ENCODE data around the gene FZD8. TPM values are rescaled to one million over a fixed set of nuclear protein-coding genes. Genes with fewer than 3 reads are reported as not detected.

FZD8 gene
- total and polyA plus RNA-seq, 9 donors: 23.1 to 43.6 (median 38.7) TPM

DNA sequence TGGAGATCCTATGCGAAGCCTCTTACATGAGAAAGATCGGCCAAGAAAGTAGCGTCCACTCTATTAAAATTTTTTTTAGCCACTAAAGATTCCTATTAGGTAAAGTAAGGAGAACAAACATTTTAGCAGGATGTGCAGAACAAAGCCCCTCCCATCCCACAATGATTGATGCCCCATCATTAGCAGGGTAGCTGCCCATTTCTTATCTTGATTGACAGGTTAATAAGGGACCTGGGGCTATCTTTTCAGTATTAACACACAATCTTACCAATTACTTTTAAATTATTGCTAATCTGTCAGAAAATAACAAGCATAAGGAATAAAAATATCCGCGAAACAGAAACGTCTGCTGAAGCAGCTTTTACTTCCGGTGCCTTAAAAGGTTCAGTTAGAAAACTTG, 5.1 kb downstream of the FZD8 start:
- 17% methylated on average over 1 of the region's 7 CpGs for WGBS (ENCODE audit: insufficient coverage)
- DNase-seq: peak; percentile 22
- peaks cover 16% of the 10 kb centered on the region for H3K4me1 ChIP-seq (ENCODE audit: control insufficient read depth, insufficient read depth, low read length)
- H3K27me3 ChIP-seq (ENCODE audit: control insufficient read depth, insufficient read depth, low read length): peaks cover 2% of the 10 kb centered on the region
- peak overlapping the region; percentile 34 for H3K4me3 ChIP-seq (ENCODE audit: low read length)
- no peak overlapping the region for H3K27ac ChIP-seq (ENCODE audit: low read length)
- no peaks in the 10 kb centered on the region for H3K9me3 ChIP-seq (replicated peaks; ENCODE audit: control insufficient read depth, low read depth, low read length)
- H3K36me3 ChIP-seq (ENCODE audit: control insufficient read depth, insufficient read depth, low read length): peaks cover 14% of the 10 kb centered on the region

DNA sequence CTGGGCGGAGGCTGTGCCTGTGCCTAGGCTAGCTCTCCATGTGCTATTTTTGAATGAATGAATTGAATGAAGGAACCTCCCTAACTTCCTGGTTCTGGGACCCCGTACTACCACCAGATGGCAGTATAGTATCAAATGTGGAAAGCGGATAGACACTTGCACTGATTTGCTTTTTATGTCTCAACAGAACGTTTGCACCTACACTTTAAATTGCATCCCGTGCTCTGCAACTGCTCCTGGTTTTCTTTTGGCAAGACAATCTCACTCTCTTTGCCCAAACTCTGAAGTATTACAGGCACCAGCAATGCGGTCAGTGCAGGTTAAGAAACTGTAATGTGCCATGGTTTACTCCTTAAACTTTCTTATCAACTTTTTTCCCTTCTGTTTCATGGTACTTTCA, 6.5 kb downstream of the FZD8 start:
- H3K4me3 ChIP-seq (ENCODE audit: low read length): no peak overlapping the region
- H3K27ac ChIP-seq (ENCODE audit: low read length): no peak overlapping the region
- H3K9me3 ChIP-seq (replicated peaks; ENCODE audit: control insufficient read depth, low read depth, low read length): no peaks in the 10 kb centered on the region
- DNase-seq: peak; percentile 88
- H3K4me1 ChIP-seq (ENCODE audit: control insufficient read depth, insufficient read depth, low read length): peaks cover 16% of the 10 kb centered on the region
- H3K36me3 ChIP-seq (ENCODE audit: control insufficient read depth, insufficient read depth, low read length): peaks cover 14% of the 10 kb centered on the region
- peaks cover 2% of the 10 kb centered on the region for H3K27me3 ChIP-seq (ENCODE audit: control insufficient read depth, insufficient read depth, low read length)
- 0% methylated on average over 2 of the region's 6 CpGs for WGBS (ENCODE audit: insufficient coverage)

DNA sequence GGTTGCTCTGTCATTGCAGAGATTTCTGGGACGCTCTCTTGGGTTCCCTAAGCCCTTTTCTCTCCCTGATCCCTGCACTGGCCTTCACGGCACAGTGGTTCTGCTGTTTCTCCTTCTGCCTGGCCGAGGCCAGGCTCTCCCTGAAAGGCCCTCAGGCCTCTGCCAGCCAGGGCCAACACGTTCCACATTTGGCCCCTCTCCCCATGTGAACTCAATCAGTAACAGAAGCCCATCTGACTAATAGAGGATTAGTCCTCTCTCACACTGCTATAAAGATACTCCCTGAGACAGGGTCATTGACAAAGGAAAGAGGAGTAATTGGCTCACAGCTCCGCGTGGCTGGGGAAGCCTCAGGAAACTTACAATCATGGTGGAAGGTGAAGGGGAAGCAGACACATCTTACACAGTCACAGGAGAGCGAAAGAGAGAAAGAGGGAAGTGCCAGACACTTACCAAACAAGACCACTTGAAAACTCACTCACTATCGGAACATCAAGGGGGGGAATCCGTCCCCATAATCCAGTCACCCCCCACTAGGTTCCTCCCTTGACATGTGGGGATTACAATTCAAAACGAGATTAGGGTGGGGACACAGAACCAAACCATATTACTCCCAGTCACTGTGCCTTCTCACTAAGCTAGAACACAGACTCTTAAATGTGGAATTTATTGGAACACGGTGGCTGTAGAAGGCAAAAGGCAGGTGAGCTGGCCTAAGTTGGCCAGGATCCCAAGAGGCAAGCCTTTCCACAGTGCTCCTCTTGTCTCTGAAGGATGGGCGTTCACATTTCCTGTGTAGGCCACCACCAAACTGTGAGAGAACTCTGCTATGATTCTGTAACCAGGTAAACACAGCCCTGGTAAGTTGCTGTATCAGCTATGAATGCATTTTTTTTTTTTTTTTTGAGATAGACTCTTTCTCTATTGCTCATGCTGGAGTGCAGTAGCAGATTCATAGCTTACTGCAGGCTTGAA, 8.8 kb downstream of the FZD8 start:
- Histone ChIP-seq H3K27me3 (ENCODE audit: control insufficient read depth, insufficient read depth, low read length) (no peaks in the 10 kb centered on the region), H3K27ac (ENCODE audit: low read length) (no peak overlapping the region), H3K4me1 (ENCODE audit: control insufficient read depth, insufficient read depth, low read length) (peaks cover 6% of the 10 kb centered on the region), H3K36me3 (ENCODE audit: control insufficient read depth, insufficient read depth, low read length) (peaks cover 8% of the 10 kb centered on the region), H3K9me3 (replicated peaks; ENCODE audit: control insufficient read depth, low read depth, low read length) (no peaks in the 10 kb centered on the region), H3K4me3 (ENCODE audit: low read length) (no peak overlapping the region)
- 38% methylated on average over 4 of the region's 12 CpGs for WGBS (ENCODE audit: insufficient coverage)
- peak; percentile 23 for DNase-seq

DNA sequence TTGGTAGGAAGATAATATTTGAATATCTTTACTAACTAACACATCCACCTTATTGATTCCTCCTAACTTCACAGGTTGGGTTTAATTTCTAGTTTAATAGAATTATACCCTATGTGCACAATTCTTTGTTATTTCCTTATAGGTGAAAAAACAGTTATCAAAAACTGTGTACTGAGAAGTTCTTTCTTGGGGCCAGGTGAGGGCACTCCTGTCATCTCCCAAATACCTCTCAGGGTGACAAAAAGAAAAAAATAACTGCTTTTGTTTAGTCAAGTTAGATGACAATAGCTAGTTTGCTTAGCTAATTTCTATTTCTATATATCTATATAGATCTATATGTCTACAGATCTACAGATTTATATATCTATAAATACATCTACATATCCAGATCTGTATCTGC, 10.1 kb downstream of the FZD8 start:
- Histone ChIP-seq H3K9me3 (replicated peaks; ENCODE audit: control insufficient read depth, low read depth, low read length) (no peaks in the 10 kb centered on the region), H3K27me3 (ENCODE audit: control insufficient read depth, insufficient read depth, low read length) (no peaks in the 10 kb centered on the region), H3K4me3 (ENCODE audit: low read length) (no peak overlapping the region), H3K27ac (ENCODE audit: low read length) (no peak overlapping the region), H3K4me1 (ENCODE audit: control insufficient read depth, insufficient read depth, low read length) (peaks cover 2% of the 10 kb centered on the region), H3K36me3 (ENCODE audit: control insufficient read depth, insufficient read depth, low read length) (no peaks in the 10 kb centered on the region)
- DNase-seq: no peak

DNA sequence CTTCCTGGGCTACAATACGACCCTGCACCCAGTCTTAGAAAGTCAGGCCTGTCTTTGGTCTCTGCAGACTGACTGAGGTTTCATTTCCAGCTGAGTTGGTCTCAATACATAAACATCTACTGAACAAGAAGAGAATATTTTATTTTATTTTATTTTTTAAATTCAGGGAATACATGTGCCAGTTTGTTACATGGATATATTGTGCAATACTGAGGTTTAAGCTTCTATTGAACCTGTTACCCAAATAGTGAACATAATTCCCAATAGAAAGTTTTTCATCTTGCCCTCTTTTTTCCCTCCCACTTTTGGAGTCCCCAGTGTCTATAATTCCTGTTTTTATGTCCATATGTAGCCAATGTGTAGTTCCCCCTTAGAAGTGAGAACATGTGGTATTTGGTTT, 10.7 kb downstream of the FZD8 start:
- no peak for DNase-seq
- H3K36me3 ChIP-seq (ENCODE audit: control insufficient read depth, insufficient read depth, low read length): no peaks in the 10 kb centered on the region
- peaks cover 2% of the 10 kb centered on the region for H3K4me1 ChIP-seq (ENCODE audit: control insufficient read depth, insufficient read depth, low read length)
- no CpG with 5 or more reads among the region's 1 CpG for WGBS (ENCODE audit: insufficient coverage)
- H3K4me3 ChIP-seq (ENCODE audit: low read length): no peak overlapping the region
- no peak overlapping the region for H3K27ac ChIP-seq (ENCODE audit: low read length)
- H3K9me3 ChIP-seq (replicated peaks; ENCODE audit: control insufficient read depth, low read depth, low read length): no peaks in the 10 kb centered on the region
- H3K27me3 ChIP-seq (ENCODE audit: control insufficient read depth, insufficient read depth, low read length): no peaks in the 10 kb centered on the region

DNA sequence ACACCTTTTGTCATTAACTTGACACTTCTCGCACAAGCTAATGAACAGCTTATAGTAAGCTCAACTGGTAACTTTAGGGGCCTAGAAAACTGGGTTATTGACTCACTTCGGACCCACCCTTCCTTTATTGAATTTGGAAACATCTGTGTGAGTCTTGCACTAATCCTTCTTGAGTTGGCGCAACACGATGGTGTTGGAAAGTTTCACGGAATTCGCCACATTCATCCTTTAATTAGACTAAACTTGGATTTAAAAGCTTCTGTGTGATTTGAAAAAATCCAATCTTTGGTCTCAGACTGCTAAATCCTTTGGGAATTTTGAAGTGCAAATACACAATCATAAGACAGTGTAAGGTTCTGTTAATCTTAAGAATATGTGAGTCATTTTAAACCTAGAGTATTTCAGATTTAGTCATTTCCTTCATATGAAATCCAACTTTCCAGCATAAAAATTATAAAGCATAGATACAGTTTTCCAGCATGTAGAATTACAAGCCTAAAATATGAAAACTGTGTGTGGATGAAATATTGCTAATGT, 15.1 kb downstream of the FZD8 start:
- DNase-seq: no peak
- no peaks in the 10 kb centered on the region for H3K36me3 ChIP-seq (ENCODE audit: control insufficient read depth, insufficient read depth, low read length)
- H3K9me3 ChIP-seq (replicated peaks; ENCODE audit: control insufficient read depth, low read depth, low read length): no peaks in the 10 kb centered on the region
- no CpG with 5 or more reads among the region's 6 CpGs for WGBS (ENCODE audit: insufficient coverage)
- no peaks in the 10 kb centered on the region for H3K4me1 ChIP-seq (ENCODE audit: control insufficient read depth, insufficient read depth, low read length)
- no peak overlapping the region for H3K27ac ChIP-seq (ENCODE audit: low read length)
- H3K27me3 ChIP-seq (ENCODE audit: control insufficient read depth, insufficient read depth, low read length): no peaks in the 10 kb centered on the region
- H3K4me3 ChIP-seq (ENCODE audit: low read length): no peak overlapping the region

DNA sequence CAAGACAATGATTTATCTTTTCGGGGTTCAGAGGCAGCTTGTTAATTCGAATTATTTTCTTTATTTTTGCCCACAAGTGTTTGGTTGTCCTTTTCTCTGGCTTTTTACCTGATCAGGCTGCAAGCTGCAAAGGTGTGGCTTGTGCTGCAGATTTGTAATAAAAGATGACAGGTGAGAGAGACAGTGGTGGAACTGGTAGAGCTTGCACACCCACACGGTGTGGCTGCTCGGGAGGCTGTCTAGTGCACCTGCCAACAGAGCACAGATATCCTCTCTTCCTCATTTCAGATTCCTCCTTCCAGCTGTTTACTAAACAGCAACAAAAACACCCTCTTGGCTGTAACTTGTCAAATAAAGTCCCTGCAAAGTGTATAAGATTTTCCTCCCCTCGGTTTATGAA, 27.8 kb downstream of the FZD8 start:
- WGBS (ENCODE audit: insufficient coverage): 100% methylated on average over 1 of the region's 5 CpGs

DNA sequence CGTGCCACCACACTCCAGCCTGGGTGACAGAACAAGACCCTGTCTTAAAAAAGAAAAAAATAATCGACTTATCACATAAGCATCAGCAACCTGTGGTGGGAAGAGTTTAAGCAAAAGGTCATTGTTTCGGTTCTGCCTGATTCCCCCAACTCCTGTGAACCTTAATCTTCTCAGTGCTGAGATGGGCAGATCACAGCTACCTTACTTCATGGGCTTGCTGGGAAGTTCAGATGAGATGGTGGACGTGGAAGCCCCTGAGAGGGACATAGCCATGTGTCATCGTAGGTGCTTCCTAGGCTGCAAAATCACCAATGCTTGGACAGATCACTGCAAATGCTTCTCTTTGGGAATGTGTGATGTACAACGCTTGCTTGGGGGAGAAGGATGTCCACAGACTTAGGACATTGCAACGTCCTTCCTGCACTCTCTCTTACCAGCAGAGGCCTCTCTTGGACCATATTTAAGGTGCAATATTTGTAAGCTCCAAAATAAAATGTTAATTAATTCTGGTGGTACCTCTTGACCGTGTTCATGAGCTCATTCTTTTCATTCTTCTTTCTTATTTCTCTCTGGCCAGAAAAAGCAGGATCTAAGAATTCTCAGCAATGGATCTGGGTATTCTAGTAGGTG, 28.4 kb downstream of the FZD8 start:
- H3K27ac ChIP-seq (ENCODE audit: low read length): no peak overlapping the region
- peak; percentile 64 for DNase-seq
- H3K9me3 ChIP-seq (replicated peaks; ENCODE audit: control insufficient read depth, low read depth, low read length): no peaks in the 10 kb centered on the region
- 42% methylated on average over 2 of the region's 8 CpGs for WGBS (ENCODE audit: insufficient coverage)
- H3K4me3 ChIP-seq (ENCODE audit: low read length): no peak overlapping the region
- H3K36me3 ChIP-seq (ENCODE audit: control insufficient read depth, insufficient read depth, low read length): no peaks in the 10 kb centered on the region
- no peaks in the 10 kb centered on the region for H3K27me3 ChIP-seq (ENCODE audit: control insufficient read depth, insufficient read depth, low read length)
- H3K4me1 ChIP-seq (ENCODE audit: control insufficient read depth, insufficient read depth, low read length): peaks cover 2% of the 10 kb centered on the region

More for the DNA sequence above, 27.8 kb downstream of the FZD8 start:
- no peak for DNase-seq
- H3K4me3 ChIP-seq (ENCODE audit: low read length): no peak overlapping the region
- H3K27me3 ChIP-seq (ENCODE audit: control insufficient read depth, insufficient read depth, low read length): no peaks in the 10 kb centered on the region
- H3K9me3 ChIP-seq (replicated peaks; ENCODE audit: control insufficient read depth, low read depth, low read length): no peaks in the 10 kb centered on the region
- H3K4me1 ChIP-seq (ENCODE audit: control insufficient read depth, insufficient read depth, low read length): peaks cover 2% of the 10 kb centered on the region
- no peak overlapping the region for H3K27ac ChIP-seq (ENCODE audit: low read length)
- no peaks in the 10 kb centered on the region for H3K36me3 ChIP-seq (ENCODE audit: control insufficient read depth, insufficient read depth, low read length)

DNA sequence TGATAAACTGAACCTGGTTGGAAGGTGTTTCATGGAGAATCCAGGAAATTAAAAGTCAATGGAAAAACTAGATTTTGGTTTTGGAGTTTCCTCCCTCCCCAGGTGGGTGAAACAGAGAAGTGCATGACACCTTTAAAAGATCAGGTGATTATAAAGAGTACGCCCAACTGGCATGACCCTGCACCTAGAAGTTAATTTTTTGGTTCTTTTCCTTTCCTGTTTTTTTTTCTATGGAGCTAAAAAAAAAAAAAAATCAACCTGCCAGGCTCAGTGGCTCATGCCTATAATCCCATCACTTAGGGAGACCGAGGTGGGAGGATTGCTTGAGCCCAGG, 29.0 kb downstream of the FZD8 start:
- no peaks in the 10 kb centered on the region for H3K27me3 ChIP-seq (ENCODE audit: control insufficient read depth, insufficient read depth, low read length)
- H3K27ac ChIP-seq (ENCODE audit: low read length): no peak overlapping the region
- no CpG with 5 or more reads among the region's 2 CpGs for WGBS (ENCODE audit: insufficient coverage)
- H3K4me3 ChIP-seq (ENCODE audit: low read length): no peak overlapping the region
- DNase-seq: no peak
- no peaks in the 10 kb centered on the region for H3K36me3 ChIP-seq (ENCODE audit: control insufficient read depth, insufficient read depth, low read length)
- no peaks in the 10 kb centered on the region for H3K9me3 ChIP-seq (replicated peaks; ENCODE audit: control insufficient read depth, low read depth, low read length)
- peaks cover 6% of the 10 kb centered on the region for H3K4me1 ChIP-seq (ENCODE audit: control insufficient read depth, insufficient read depth, low read length)

DNA sequence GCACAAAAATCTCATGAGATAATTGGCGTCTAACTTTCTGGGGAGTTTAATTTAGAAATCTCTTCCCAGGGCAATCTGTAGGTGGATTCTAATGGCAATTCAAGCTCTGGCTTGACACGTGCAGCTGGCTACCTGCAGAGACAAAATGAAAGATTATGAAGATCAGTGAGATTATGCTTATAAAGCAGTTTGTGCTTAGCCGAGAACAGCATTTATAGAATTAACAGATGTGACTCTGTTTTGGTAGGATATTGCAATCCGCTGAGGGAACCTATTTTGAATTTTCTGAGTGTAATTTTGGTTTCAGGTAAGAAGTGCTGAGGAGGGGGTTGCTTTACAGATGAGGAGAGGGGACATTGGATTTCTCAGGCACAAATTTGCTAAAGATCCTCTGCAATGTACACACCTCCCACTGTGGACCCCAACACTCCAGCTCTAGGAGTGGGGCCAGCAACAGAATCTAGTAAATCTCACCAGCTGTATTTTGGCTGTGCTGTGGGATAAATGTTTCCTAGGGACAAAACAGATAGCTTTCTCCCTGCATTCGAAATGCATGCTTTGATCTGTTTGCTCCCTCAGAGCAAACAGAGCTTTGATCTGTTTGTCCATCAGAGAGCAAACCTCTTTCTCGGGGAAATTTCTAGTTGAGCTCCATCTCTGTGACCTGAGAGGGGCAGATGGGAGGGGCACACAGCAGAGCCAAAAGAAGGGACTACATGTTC, 29.6 kb downstream of the FZD8 start:
- no peak overlapping the region for H3K4me3 ChIP-seq (ENCODE audit: low read length)
- no peak overlapping the region for H3K27ac ChIP-seq (ENCODE audit: low read length)
- peaks cover 10% of the 10 kb centered on the region for H3K4me1 ChIP-seq (ENCODE audit: control insufficient read depth, insufficient read depth, low read length)
- H3K36me3 ChIP-seq (ENCODE audit: control insufficient read depth, insufficient read depth, low read length): no peaks in the 10 kb centered on the region
- H3K27me3 ChIP-seq (ENCODE audit: control insufficient read depth, insufficient read depth, low read length): peaks cover 3% of the 10 kb centered on the region
- no peak for DNase-seq
- 14% methylated on average over 5 of the region's 6 CpGs for WGBS (ENCODE audit: insufficient coverage)
- H3K9me3 ChIP-seq (replicated peaks; ENCODE audit: control insufficient read depth, low read depth, low read length): no peaks in the 10 kb centered on the region

All from muscle of leg (tissue), 11 donors.